CD14-positive monocyte (primary cell): ENCODE data around the gene UTP4. TPM values are rescaled to one million over a fixed set of nuclear protein-coding genes. Genes with fewer than 3 reads are reported as not detected.
A peak's percentile ranks its signal among the peaks of the same experiment; 100 is the strongest.

Experiments
- DNase-seq, 3 donors: peaks; one replicate each; pipeline ENCODE4 v3.0.0-alpha.2; 2011 to 2022
- H2AFZ ChIP-seq: 2 replicates; pipeline ENCODE4 v1.6.0; 2012; ENCODE audit warnings: mild to moderate bottlenecking, low read depth, low read length, inconsistent platforms; ENCODE audit not compliant: insufficient read depth, poor library complexity, severe bottlenecking
- H3K27ac ChIP-seq, 2 donors: 1 replicate in 1 of 2; 2 replicates in 1 of 2; pipeline ENCODE4 v1.5.1; 2012 to 2013; ENCODE audit warnings: low read length in 2 of 2, control low read depth in 1 of 2, inconsistent platforms in 1 of 2, low read depth in 1 of 2, mild to moderate bottlenecking in 1 of 2
- H3K27me3 ChIP-seq, 2 donors: one replicate each; pipeline versions ENCODE4 v1.6.0 to v1.6.1; 2011 to 2013; ENCODE audit warnings: low read length in 2 of 2; ENCODE audit not compliant: control insufficient read depth in 2 of 2, insufficient read depth in 2 of 2
- H3K36me3 ChIP-seq, 2 donors: replicated peaks in 1 of 2; 1 replicate in 1 of 2; 2 replicates in 1 of 2; pipeline versions ENCODE4 v1.5.1 to v1.6.1; 2012 to 2013; ENCODE audit warnings: low read length in 2 of 2, control low read depth in 1 of 2, inconsistent platforms in 1 of 2, mild to moderate bottlenecking in 1 of 2; ENCODE audit not compliant: insufficient read depth in 2 of 2, control insufficient read depth in 1 of 2
- H3K4me1 ChIP-seq, 2 donors: 1 replicate in 1 of 2; 2 replicates in 1 of 2; pipeline versions ENCODE4 v1.5.1 to v1.6.1; 2012 to 2013; ENCODE audit warnings: low read length in 2 of 2, control low read depth in 1 of 2, inconsistent platforms in 1 of 2, mild to moderate bottlenecking in 1 of 2, moderate library complexity in 1 of 2; ENCODE audit not compliant: insufficient read depth in 2 of 2, control insufficient read depth in 1 of 2
- H3K4me2 ChIP-seq: replicated peaks from 2 replicates; pipeline ENCODE3; 2012; ENCODE audit warnings: low read length, moderate library complexity, mild to moderate bottlenecking; ENCODE audit not compliant: poor library complexity, severe bottlenecking; ENCODE audit errors: extremely low read depth
- H3K4me3 ChIP-seq, 3 experiments: fragments of 200-600 bp in 1 of 3; sonication (generic) in 1 of 3; replicated peaks in 1 of 3; 1 replicate in 2 of 3; 2 replicates in 1 of 3; pipeline ENCODE4 v1.5.1; 2011 to 2013; ENCODE audit warnings: low read length in 3 of 3, mild to moderate bottlenecking in 3 of 3, control low read depth in 2 of 3, low read depth in 2 of 3, inconsistent platforms in 1 of 3, moderate library complexity in 1 of 3
- H3K79me2 ChIP-seq: 2 replicates; pipeline ENCODE4 v1.6.0; 2012; ENCODE audit warnings: mild to moderate bottlenecking, control low read depth, inconsistent platforms, low read length, moderate library complexity; ENCODE audit not compliant: insufficient read depth
- H3K9ac ChIP-seq: 2 replicates; pipeline ENCODE4 v1.6.0; 2017; ENCODE audit warnings: low read length, mild to moderate bottlenecking; ENCODE audit not compliant: insufficient read depth, poor library complexity, severe bottlenecking
- H3K9me3 ChIP-seq, 2 donors: replicated peaks in 1 of 2; 1 replicate in 1 of 2; 2 replicates in 1 of 2; pipeline versions ENCODE4 v1.5.1 to v1.6.1; 2012 to 2013; ENCODE audit warnings: low read length in 2 of 2, control low read depth in 1 of 2; ENCODE audit not compliant: control insufficient read depth in 1 of 2, insufficient read depth in 1 of 2
- H4K20me1 ChIP-seq: 2 replicates; pipeline ENCODE4 v1.6.0; 2012; ENCODE audit warnings: mild to moderate bottlenecking, low read length, control low read depth, moderate library complexity; ENCODE audit not compliant: insufficient read depth
- H3K27ac Mint-ChIP-seq, 7 donors: one replicate each; pipeline ENCODE4 v1.8.0; 2020; ENCODE audit warnings: mild to moderate bottlenecking in 7 of 7, mixed read lengths in 7 of 7, moderate library complexity in 6 of 7, inconsistent platforms in 2 of 7
- H3K27me3 Mint-ChIP-seq, 3 donors: one replicate each; pipeline ENCODE4 v1.8.0; 2021 to 2022; ENCODE audit warnings: low read depth in 3 of 3, mild to moderate bottlenecking in 3 of 3, mixed read lengths in 3 of 3, moderate library complexity in 3 of 3, inconsistent platforms in 1 of 3
- H3K36me3 Mint-ChIP-seq, 2 donors: one replicate each; pipeline ENCODE4 v1.8.0; 2020; ENCODE audit warnings: mixed read lengths in 2 of 2, inconsistent platforms in 1 of 2, mild to moderate bottlenecking in 1 of 2
- H3K4me1 Mint-ChIP-seq: one replicate; pipeline ENCODE4 v1.8.0; 2020; ENCODE audit warnings: mild to moderate bottlenecking, mixed read lengths
- H3K4me3 Mint-ChIP-seq, 2 donors: one replicate each; pipeline ENCODE4 v1.8.0; 2020; ENCODE audit warnings: mild to moderate bottlenecking in 2 of 2, mixed read lengths in 2 of 2, moderate library complexity in 1 of 2
- H3K9me3 Mint-ChIP-seq, 7 donors: one replicate each; pipeline ENCODE4 v1.8.0; 2020 to 2022; ENCODE audit warnings: mixed read lengths in 7 of 7, mild to moderate bottlenecking in 6 of 7, moderate library complexity in 6 of 7, inconsistent platforms in 2 of 7
- WGBS: methylation state at CpG from one replicate; pipeline ENCODE4 v1.1.5; 2013; ENCODE audit warnings: missing lambda C conversion rate; ENCODE audit not compliant: insufficient coverage; 5-methylcytosine and 5-hydroxymethylcytosine counted together
- intact Hi-C, 2 donors: fragments of 100-400 bp; cut with micrococcal nuclease; formaldehyde crosslinking; loops; one replicate each; pipeline versions ENCODE4 v1.15.0 to v1.15.1; 2023
- polyA plus RNA-seq, 3 donors: library from polyadenylated mRNA; depleted of rRNA in 1 of 3; unstranded in 2 of 3; stranded (reverse) in 1 of 3; fragments of 300-500 nt in 2 of 3; fragments of >200 nt in 1 of 3; fragmentation: Illumina TruSeq in 2 of 3; gene quantifications; 1 replicate in 2 of 3; 2 replicates in 1 of 3; pipeline ENCODE4 v1.2.3, GENCODE V29; 2012 to 2021
- TF ChIP-seq, protein P1 (sequence below): fragments of 200-600 bp; IDR thresholded peaks from one replicate; pipeline ENCODE4 v1.8.0; 2022; ENCODE audit warnings: antibody characterized with exemption, mild to moderate bottlenecking

The UTP4 gene
- polyA plus RNA-seq, 3 donors = 15.3 to 27.8 (median 19.6) TPM

DNA sequence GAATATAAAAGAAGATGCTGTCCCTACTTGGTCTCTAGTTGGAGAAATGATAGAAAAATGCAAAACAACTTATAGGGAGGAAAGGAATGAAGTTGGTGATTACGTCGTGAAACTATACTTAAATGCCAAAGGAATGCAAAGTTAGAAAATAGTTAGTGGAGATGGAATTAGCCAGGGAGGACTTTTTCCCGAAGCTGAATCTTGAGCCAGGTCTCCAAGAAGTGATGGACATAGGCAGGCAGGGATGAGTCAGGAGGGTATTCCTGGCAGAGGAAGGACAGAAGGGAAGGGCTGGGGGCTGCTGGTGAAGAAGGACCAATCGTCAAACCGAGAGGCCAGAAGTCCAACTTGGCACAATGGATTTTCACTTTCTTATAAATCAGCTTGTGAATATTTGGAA is 56.3 kb downstream of the UTP4 start:
- Histone ChIP-seq H3K79me2 (no peaks in the 10 kb centered on the region), H3K27me3 (peaks cover 23 to 34% of the 10 kb centered on the region in 2 donors), H3K36me3 (no peaks in the 10 kb centered on the region), H3K9me3 (no peaks in the 10 kb centered on the region), H3K27ac (no peak overlapping the region), H2AFZ (no peak overlapping the region), H3K4me3 (peak overlapping the region in 1 of 3 experiments; percentile 84), H4K20me1 (peaks cover 39% of the 10 kb centered on the region), H3K4me2 (peak overlapping the region; percentile 84), H3K9ac (no peak overlapping the region), H3K4me1 (peaks cover 28 to 35% of the 10 kb centered on the region in 2 donors)
- peak overlapping the region; percentile 86 to 92 for H3K4me3 Mint-ChIP-seq
- peaks cover 31 to 72% (median 33%) of the 10 kb centered on the region in 3 donors for H3K27me3 Mint-ChIP-seq
- H3K36me3 Mint-ChIP-seq = peaks cover 0 to 5% of the 10 kb centered on the region in 2 donors
- intact Hi-C loops = loop anchor here (5.0 to 10.0 kb wide), 2 partner anchors 54 to 124 kb away; partner anchors contain the start of genes CHTF8 (in 1 of the 2), UTP4 (in 1 of the 2) and VPS4A (in 1 of the 2)
- H3K27ac Mint-ChIP-seq = no peak overlapping the region
- no peak for DNase-seq
- peaks cover 0 to 8% (median 0%) of the 10 kb centered on the region in 7 donors for H3K9me3 Mint-ChIP-seq
- H3K4me1 Mint-ChIP-seq = peaks cover 34% of the 10 kb centered on the region
- TF ChIP-seq, protein P1, sequence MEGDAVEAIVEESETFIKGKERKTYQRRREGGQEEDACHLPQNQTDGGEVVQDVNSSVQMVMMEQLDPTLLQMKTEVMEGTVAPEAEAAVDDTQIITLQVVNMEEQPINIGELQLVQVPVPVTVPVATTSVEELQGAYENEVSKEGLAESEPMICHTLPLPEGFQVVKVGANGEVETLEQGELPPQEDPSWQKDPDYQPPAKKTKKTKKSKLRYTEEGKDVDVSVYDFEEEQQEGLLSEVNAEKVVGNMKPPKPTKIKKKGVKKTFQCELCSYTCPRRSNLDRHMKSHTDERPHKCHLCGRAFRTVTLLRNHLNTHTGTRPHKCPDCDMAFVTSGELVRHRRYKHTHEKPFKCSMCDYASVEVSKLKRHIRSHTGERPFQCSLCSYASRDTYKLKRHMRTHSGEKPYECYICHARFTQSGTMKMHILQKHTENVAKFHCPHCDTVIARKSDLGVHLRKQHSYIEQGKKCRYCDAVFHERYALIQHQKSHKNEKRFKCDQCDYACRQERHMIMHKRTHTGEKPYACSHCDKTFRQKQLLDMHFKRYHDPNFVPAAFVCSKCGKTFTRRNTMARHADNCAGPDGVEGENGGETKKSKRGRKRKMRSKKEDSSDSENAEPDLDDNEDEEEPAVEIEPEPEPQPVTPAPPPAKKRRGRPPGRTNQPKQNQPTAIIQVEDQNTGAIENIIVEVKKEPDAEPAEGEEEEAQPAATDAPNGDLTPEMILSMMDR = no peak
- 56% methylated on average over 1 of the region's 5 CpGs for WGBS

DNA sequence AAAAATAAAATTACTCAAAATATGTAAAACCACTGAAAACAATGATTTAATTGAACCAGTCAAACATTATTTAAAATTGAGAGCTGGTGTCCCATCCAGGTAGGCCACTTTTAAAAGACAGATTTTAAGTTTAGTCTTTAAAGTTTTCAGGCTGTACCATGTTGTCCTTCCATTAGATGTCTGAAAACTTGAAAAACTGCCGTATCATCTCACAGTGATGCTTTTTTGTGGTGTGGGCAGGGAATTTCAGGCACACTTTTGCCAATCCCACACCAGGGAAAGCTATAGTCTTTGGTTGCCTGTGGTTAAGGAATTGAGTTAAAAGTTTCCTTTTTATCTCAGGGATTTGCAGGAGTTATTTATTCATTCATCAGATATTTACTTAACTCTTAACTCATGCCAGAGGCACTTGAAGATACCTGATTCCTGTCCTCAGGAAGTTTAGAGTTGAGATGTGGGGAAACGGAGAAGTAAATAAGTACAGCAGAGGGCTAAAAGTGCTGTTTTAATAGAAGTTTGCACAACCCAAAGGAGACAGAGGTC is 57.7 kb downstream of the UTP4 start:
- Mint-ChIP-seq H3K36me3 (peaks cover 0 to 5% of the 10 kb centered on the region in 2 donors), H3K4me3 (peak overlapping the region in 1 of 2 donors; percentile 92), H3K4me1 (peaks cover 34% of the 10 kb centered on the region), H3K27ac (no peak overlapping the region), H3K27me3 (peaks cover 29 to 65% (median 36%) of the 10 kb centered on the region in 3 donors), H3K9me3 (peaks cover 0 to 8% (median 0%) of the 10 kb centered on the region in 7 donors)
- Histone ChIP-seq H3K4me1 (peaks cover 28 to 35% of the 10 kb centered on the region in 2 donors), H3K9me3 (no peaks in the 10 kb centered on the region), H3K36me3 (no peaks in the 10 kb centered on the region), H2AFZ (no peak overlapping the region), H3K79me2 (no peaks in the 10 kb centered on the region), H3K27ac (no peak overlapping the region), H3K4me2 (no peak overlapping the region), H3K27me3 (peaks cover 27 to 30% of the 10 kb centered on the region in 2 donors), H4K20me1 (peaks cover 49% of the 10 kb centered on the region), H3K4me3 (no peak overlapping the region), H3K9ac (no peak overlapping the region)
- TF ChIP-seq, protein P1 = no peak
- DNase-seq = no peak
- 63% methylated on average over 1 of the region's 2 CpGs for WGBS
- intact Hi-C loops = no loop called here
